HG03432 (cell line): ENCODE measurements around the gene NCR2.

Experiments used
- ATAC-seq: cut with Tn5 transposase; IDR thresholded peaks from one replicate; pipeline ENCODE4 v1.9.1; 2021; ENCODE audit warnings: mild to moderate bottlenecking, moderate library complexity; ENCODE audit not compliant: unreplicated experiment

NCR2 gene

DNA sequence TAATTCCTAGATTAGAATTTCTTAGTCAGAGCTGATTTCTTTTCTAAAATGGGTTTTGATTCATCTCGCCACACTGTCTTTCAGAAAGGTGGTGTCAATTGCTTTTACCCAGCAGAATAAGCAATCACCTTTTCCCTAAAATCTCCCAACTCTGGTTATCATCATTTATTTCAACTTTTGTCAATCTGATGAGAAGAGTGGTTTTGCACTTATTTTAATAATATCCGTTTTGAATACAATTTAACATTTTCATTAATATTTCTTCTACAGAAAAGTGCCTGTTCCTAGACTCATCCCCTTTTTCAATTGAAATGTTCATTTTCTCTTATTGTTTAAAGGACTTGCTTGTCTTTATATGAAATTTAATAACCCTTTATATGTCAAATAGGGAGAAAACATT lies 8.2 kb upstream of the NCR2 start:
- no peak for ATAC-seq

DNA sequence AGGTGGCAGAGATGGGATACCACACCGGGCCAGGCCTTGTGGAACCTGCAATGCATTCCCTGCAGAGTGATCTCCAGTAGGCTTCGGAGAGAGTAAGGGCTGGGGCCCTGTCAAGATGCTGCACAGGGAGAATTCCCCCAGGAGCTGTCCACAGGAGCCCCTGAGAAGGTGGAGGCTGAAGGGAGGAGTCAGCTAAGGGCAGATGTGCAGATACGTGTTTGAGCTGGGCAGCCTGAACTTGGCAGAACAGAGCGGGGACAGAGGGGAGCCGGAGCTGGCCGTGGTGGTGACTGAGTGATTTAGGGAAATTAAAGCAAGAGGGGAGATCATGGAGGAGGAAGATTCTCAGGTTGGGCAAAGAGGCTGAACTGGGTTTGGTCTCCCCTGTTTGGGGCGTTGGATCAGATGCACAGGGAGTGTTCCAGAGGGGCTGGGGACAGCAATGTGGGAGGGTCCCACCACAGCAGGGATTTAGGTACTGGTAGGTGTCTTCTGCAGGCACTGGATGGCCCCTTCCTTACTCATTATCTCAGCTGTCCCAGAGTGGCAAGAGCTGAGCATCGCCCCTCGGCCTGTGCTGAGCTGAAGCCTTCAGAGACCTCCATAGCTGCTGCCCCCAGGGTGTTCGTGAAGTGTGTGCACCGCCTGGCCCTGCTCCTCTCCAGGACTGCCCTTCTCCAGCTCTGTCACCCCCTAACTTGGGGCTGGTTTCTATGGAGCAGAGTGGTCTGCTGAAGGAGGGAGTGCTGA lies 3.8 kb upstream of the NCR2 start:
- no peak for ATAC-seq

DNA sequence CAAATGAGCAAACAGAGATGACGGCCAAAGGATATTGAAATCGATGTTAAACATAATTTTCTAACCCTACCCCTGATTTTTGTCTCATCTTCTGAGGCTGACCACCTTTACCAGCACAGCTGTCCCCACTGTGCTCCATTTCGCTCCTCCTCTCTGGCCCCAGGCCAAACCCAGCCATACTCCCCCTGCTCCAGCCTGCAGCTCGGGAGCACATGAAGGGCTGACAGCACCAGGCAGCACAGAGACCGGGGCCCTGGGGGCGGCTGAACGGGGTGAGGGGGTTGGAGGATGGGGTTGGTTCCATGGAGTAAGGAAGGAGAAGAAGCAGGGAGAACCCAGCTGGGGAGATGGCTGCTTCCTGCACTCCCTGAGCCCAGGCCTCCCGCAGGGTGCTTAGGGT lies 3.2 kb upstream of the NCR2 start:
- ATAC-seq, result no peak

DNA sequence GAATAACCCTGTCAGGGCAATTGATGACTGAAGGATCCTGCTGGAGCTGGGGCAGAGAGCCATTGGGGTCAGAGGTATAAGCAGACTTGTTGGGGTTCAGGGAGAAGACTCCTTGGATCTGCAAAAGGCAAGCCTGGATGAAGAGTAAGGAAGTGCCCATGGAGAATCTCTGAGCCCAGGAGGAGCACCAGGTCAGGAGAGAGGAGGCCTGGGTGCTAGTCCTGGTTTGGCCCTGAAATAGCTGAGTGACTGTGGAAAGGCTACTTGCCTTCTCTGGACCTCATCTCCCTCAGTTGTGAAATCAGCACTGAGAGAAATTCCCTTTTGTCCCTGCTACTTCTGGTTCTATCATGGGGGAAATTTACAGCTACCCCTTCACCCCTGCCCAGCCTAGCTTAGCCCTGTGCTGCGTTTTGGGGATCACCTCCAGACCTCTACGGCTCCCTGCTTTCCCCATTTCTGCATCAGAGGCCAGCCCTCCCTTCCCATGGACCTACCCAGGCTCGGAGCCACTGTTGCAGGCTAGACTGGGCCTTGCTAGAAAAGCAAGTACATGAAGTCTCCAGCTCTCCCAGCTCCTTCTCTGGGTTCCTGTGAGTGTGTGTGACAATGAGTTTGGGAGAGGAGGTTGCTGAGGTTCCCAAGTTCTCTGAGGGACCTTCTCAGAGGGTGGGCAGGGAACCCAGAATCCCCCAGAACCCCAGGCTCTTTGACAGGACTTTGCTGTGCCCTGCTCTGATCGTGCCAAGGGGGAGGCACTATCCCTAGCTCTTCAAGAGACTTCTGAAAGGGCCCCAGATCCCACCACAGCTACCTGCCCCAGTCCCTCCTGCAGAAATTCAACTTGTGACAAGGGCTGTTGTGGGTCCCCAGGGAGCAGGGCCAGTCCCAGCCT lies 2.3 kb upstream of the NCR2 start:
- ATAC-seq, result no peak

DNA sequence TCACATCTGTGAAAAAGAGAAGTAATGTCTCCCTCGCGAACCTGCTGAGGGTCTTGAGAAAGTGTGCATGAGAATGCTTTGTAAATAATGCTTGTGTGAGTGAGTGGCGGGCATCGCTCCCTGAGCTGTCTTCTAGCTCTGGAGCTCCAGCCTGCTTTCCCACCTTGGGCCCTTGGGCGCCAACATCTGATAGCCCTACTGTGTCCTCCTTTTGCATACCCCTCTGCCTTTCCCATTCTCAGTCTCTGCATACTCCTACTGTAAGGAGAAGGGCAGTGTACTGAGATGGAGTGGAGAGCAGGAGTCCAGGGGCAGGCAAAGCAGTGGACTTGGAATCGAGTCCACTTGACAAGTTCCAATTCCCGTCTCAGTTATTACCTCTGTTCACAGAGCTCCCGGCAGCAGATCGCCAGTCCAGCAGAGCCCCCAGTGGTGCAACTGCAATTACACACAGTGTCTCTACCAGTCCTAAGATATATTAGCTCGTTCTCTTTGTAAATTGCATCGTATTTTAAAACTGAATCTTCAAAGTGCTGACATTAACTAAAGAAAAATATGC lies 847 bp upstream of the NCR2 start:
- no peak for ATAC-seq

DNA sequence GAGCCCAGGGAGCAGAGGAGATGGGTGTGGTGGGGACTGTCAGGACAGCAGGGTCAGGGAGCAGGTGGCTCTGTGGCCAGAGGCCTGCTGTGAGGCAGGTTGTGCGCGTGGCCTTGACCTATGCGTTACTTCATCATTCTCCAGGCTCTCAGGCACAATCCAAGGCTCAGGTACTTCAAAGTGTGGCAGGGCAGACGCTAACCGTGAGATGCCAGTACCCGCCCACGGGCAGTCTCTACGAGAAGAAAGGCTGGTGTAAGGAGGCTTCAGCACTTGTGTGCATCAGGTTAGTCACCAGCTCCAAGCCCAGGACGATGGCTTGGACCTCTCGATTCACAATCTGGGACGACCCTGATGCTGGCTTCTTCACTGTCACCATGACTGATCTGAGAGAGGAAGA lies 535 bp downstream of the NCR2 start:
- ATAC-seq, result no peak

DNA sequence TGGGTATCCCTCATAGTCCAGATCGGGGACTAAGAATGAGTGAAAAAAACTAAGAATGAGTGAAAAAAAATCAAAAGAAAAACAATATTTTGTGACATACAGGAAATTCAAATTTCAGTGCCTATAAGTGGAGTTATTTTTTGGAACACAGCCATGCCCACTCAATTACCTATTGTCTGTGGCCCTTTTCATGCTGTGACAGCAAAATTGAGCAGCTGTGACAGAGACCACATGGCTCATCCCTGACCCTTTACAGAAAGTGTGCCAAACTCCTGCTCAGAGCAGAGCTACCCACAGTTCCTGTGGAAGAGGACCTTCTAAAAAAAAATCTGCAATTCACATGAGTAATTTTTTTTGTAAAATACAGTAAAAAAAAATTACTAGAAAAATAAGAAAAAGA lies 1.4 kb downstream of the NCR2 start:
- ATAC-seq, result no peak

DNA sequence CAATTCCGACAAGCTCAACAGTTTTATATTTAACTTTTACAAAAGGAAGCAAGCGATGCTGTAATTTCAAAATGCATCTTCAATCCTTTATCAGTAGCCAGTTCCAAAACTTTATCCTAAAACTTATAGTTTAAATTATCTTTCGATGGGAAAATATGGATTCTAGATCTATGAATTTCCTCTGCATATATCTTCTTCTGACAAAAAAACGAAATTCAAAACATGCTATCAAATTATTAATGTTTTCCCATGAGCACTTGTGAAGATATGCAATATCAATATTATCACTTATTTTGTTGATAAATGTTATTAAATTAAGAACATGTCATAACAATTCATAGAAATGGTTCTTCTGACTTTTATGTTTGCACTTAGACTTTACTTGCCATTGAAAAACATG lies 2.3 kb downstream of the NCR2 start:
- no peak for ATAC-seq

DNA sequence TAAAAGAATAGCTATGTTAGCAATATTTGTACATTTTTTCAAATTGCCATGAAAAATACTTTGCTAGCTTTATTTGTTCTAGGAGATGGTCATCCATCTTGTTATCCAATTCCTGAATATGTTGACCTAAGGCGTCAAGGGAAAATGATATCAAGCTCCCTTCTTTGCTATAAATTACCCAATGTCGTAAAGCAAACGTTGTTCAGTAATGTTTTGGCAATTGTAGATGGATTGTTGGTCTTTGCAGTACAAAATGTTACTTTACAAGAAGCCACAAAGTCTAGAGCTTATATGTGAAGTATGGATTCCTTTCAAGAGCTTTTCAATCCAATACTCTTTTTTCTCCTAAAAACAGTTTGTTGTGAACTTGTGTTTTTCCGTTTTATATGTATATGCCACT lies 3.3 kb downstream of the NCR2 start:
- ATAC-seq, result no peak

DNA sequence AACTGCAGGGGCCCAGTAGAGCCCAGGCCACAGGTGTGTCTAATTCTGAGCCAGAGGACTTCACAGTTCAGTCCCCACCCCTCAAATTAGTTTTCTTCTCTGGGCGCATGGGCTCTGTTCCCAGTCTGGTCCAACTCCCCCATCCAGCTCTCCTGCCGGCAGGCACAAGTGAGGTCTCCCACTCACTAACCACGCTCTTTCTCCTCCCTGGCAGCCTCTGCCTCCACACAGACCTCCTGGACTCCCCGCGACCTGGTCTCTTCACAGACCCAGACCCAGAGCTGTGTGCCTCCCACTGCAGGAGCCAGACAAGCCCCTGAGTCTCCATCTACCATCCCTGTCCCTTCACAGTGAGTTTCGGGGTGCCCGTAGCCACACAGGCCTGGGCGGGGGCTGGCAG lies 6.2 kb downstream of the NCR2 start:
- ATAC-seq, result no peak

DNA sequence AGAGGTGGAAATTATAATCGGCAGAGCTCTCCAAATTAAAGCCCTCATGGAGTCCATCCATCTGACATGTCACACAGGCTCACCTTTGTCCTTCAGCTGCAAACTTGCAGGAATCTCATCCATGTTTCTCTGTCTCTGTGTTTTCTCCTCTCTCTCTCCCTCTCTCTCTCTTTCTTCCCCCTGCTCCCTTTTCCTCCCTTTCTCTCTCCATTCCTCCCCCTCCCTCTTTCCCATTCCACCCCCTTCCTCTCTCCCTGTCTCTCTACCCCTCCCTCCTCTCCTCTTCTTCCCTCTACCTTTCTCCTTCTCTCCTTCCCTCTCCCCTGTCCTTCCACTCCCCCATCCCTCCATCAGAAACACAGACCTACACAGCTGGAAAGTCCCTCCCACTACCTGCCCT lies 6.8 kb downstream of the NCR2 start:
- ATAC-seq, result no peak

DNA sequence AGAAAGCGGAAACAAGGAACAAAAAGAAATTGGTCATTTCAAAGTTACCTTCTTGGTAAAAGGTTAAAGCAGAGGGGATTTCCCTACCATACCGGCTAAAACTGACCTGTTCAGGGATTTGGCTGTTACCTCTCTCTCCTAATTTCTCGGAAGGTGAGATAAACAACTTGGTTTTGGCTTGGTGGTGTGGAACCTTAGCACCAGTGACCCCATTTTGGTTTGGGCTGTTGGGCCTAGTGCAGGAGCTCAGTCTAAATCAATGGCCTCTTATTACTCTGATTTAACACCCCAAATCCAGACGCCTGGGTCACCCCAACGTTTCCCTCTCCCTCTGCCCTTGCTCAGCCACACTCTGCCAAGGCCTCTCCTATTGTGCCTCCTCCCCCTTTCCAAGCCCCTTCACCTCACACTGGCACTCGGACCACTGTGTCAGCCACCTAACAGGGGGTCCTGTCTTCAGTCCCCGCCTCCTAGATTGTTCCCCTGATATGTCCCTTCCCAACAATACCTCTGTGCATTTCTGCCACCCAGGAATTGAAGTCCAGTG lies 8.3 kb downstream of the NCR2 start:
- no peak for ATAC-seq

DNA sequence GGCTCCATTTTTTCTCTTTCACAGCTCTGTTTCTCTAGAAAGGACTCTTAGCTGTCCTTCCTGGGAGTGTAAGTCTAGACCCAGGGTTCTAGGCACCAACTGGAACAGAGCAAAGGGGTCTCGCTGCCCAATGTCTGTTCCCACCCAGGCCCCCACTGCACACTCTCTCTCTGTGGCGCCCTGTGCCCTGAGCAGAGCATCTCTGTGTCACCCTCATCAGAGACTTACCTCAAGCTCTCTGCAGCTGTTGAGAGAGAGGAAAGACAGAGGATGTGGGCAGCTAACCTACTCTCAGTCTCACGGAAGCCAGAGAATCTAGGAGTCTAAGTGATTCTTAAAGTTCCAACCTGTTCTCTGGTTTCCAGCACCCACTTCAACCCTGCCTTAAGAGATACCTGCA lies 9.5 kb downstream of the NCR2 start:
- peak; percentile 78 for ATAC-seq

DNA sequence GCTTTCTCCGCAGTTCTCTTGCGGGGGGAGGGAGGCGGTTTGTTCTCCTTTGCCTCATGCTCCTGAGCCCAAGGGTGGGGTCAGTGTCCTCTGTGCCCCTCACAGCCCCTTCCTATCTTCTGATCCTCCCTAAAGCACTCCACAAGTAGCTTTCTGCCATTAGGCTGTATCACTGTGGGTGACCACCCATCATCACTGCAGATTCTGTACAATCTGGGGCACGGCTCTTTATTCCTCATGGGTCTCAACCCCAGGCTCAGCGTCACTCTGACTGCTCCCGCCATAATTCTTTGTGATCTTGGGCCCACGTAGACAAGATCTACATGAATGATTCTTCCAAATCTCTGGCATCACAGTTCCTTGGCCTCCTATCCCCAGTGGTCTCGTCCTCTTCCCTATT lies 10.5 kb downstream of the NCR2 start:
- ATAC-seq, result no peak

DNA sequence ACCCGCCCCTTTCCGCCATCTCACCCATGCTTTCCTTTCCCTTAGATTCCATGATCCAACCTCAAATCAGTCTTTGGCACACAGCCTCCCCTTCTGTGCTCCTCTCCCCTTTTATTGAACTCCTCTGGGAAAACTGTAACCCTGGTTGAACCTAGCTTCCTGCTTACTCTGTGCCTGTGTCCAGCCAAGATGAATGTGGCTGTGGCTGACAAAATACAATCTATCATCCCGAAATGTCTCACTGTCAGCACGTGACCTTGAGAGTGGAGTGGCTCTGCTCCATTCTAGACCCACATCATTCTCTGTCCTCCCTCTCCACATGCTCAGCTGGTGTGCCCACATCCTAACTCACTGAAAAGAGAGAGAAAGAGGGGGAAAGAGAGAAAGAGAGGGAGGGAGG lies 11.0 kb downstream of the NCR2 start:
- ATAC-seq, result no peak

DNA sequence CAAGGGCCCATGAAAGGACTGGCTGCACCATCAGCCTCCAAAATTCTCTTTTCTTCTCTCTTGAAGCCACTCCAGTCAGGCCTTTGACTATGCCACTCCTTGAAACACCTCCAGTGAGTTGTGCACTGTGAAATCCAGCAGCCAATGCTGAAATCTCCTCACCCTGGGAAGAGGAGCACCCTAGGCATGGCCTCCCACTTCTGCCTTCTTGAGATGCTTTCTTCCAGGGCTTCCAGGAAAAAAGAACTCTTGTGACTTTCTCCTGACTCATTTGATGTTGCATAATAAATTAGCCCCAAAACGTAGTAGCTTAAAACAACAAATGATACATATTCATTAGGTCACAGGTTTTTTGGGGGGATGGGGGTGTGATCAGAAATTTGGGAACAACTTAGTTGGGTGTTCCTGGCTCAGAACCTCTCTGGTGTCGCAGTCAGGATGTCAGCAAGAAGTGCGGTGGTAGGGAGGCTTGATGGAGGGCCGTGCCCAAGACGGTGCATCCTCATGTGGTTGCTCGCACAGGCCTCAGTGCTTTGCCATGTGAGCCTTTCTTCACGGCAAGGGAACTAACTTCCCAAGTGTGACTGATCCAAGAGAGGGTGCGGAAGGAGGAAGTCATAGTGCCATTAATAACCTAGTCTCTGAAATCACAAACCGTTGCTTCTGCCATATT lies 12.1 kb downstream of the NCR2 start:
- ATAC-seq, result no peak

DNA sequence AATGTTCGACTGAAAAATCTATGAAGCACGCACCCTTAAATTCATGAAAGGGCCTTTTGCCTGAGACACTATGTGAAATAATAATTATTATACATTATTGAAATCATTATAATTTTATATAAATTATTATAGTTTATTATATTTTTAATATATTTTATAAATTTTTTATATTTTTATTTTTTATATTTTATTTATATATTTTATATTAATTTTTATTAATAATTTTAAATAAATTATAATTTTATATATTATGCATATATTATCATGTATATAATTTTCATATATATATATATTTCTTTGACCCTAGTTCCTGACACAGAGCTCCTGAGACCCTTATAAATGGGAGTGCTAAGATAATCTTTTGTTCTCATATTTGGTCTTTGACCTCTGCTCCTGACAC lies 13.5 kb downstream of the NCR2 start:
- ATAC-seq, result no peak

DNA sequence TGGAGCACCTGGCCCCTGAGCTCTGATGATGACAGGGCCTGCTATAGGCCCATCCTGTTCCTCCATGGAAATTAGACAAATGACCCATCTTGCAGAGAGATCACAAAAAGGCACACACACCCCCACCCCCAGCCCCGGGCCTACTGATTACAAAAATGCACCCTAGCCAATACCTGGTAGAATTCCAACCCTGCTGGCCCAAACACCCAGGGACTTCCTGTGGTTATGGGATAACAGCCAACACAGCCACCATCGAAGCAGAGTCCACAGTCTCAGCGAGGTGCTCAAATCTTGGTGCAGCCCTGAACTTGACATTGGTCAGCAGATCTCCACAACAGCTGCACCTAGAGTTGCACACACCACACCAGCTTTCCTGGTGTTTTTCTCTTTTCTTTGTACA lies 17.0 kb downstream of the NCR2 start:
- no peak for ATAC-seq

DNA sequence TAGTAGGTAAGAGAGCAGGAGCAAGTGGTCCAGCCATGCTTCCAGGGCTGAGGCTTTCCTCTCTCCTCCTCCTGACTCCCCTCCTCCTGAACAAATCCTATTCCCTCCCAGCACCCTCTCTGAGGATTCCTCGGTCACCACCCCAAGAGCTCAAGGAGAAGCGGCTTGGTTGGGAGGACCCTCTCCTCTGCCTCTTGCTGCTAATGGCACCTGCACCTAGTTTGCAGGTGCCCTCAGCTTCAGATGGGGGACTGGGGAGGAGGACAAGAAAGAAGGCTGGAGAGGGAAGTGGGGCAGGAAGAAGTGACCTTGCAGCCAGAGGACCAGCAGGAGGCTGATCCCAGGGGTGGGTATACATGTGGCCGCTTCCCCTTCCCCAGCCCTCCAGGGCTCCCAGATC lies 17.5 kb downstream of the NCR2 start:
- no peak for ATAC-seq

DNA sequence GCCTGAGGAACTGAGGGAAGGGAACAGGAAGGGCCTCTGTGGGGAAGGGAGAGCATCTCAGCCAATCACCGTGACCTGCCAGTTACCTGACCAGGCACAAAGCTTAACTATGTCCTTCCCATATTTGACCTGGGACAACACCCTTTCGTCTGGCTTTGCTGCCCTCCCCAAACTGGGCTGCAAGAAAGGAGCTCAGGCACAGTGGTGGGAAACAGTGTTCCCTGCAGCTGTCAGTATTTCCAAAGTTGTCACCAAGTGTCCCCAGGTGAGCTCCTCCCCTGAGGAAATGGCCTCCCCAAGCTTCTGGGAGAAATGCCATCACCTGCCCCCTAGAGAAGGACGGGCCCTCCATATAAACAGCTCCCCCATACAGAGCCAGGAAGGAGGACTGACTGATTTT lies 17.9 kb downstream of the NCR2 start:
- no peak for ATAC-seq

DNA sequence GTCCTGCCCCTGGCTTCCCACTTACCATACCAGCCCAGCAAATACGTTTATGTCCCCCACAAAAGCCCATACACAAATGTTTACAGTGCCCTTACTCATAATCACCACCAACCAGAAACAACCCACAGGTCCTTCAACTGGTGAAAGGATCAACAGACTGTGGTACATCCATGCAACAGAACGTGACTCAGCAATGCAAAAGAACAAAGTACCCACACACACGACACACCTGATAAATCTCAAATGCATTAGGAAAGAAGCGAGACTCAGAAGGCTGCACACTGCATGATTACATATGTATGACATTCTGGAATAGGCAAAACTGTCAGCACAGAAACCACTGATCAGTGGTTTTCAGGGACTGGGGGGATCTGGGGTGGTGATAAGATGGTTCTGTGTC lies 20.5 kb downstream of the NCR2 start:
- no peak for ATAC-seq
